HuH-7.5 (cell line): ENCODE data around the gene LRRC57.

Experiments
- DNase-seq: peaks from one replicate; pipeline ENCODE4 v3.0.0; 2011; ENCODE audit warnings: low spot score

LRRC57 gene

GRCh38 chr15:42490671-42491538 lies 57.7 kb downstream of the LRRC57 start, which contains the start of gene ZNF106:
Gene ZNF106 (minus strand): TSS chr15:42491141. CDS start chr15:42472289, 18,852 bp downstream.
- DNase-seq = peak; percentile 61

GRCh38 chr15:42490291-42490670 lies 58.3 kb downstream of the LRRC57 start:
- DNase-seq = peak; percentile 20
